T-helper 17 cell (primary cell): ENCODE results near the gene INHBC. TPM values are rescaled to one million over a fixed set of nuclear protein-coding genes. Genes with fewer than 3 reads are reported as not detected.
"Not testable (repeated sequence)": the region's sequence is repeated elsewhere in the genome, so short reads cannot be mapped to it uniquely, and the experiment has no call there.

ENCODE experiments used
- ATAC-seq: fragments of 150-1000 bp; cut with Tn5 transposase; 2 replicates; pipeline ENCODE4 v1.10.0; 2021; ENCODE audit warnings: mild to moderate bottlenecking, moderate library complexity
- DNase-seq, 3 donors: peaks; one replicate each; pipeline versions ENCODE4 v3.0.0 to v3.0.0-alpha.2; 2020 to 2021
- H3K9me3 ChIP-seq: one replicate; pipeline ENCODE4 v1.7.0; 2013; ENCODE audit warnings: low read length, mild to moderate bottlenecking; ENCODE audit not compliant: control insufficient read depth, poor library complexity, severe bottlenecking
- H3K27ac Mint-ChIP-seq: one replicate; pipeline ENCODE4 v1.8.0; 2022; ENCODE audit warnings: mild to moderate bottlenecking, moderate library complexity, mixed read lengths
- H3K27me3 Mint-ChIP-seq: one replicate; pipeline ENCODE4 v1.8.0; 2022; ENCODE audit warnings: mixed read lengths
- H3K36me3 Mint-ChIP-seq: one replicate; pipeline ENCODE4 v1.8.0; 2022; ENCODE audit warnings: low read depth, mixed read lengths
- H3K4me1 Mint-ChIP-seq: one replicate; pipeline ENCODE4 v1.8.0; 2022; ENCODE audit warnings: mild to moderate bottlenecking, mixed read lengths
- H3K4me3 Mint-ChIP-seq: one replicate; pipeline ENCODE4 v1.8.0; 2022; ENCODE audit warnings: mild to moderate bottlenecking, moderate library complexity, mixed read lengths
- total RNA-seq, 4 donors: library from RNA in 2 of 4; stranded (reverse) in 2 of 4; gene quantifications; one replicate each; pipeline ENCODE4 v1.2.3 and lab custom pipeline; 2022 to 2026

The INHBC gene, protein sequence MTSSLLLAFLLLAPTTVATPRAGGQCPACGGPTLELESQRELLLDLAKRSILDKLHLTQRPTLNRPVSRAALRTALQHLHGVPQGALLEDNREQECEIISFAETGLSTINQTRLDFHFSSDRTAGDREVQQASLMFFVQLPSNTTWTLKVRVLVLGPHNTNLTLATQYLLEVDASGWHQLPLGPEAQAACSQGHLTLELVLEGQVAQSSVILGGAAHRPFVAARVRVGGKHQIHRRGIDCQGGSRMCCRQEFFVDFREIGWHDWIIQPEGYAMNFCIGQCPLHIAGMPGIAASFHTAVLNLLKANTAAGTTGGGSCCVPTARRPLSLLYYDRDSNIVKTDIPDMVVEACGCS
- total RNA-seq: not detected
- total RNA-seq (lab: John Stamatoyannopoulos, UW): 0 to 0.23 reads per million in 2 donors

DNA sequence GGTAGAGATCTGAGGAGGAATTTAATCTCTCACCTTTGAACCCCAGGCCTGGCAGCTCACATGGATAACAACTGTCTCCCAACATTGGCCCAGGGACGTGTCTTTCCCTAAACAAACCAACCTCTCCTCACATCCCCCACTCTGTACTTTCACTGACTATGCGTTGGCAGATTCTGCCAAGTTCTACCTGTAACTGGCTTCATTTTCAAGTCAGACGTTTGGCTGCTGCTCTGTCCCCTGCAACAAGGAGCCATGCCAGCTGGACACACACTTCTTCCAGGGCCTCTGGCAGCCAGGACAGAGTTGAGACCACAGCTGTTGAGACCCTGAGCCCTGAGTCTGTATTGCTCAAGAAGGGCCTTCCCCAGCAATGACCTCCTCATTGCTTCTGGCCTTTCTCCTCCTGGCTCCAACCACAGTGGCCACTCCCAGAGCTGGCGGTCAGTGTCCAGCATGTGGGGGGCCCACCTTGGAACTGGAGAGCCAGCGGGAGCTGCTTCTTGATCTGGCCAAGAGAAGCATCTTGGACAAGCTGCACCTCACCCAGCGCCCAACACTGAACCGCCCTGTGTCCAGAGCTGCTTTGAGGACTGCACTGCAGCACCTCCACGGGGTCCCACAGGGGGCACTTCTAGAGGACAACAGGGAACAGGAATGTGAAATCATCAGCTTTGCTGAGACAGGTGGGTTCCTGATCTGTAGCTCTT, at the start of gene INHBC:
Gene INHBC (plus strand): TSS at position 268 of the 707 bp plus-strand sequence. CDS start 103 bp downstream, at position 371.
- DNase-seq (no peak), ATAC-seq (no peak)
- peaks cover 8% of the 10 kb centered on the region for H3K27me3 Mint-ChIP-seq
- peak within 1 kb of the TSS; percentile 32 for H3K27ac Mint-ChIP-seq
- no peaks in the 10 kb centered on the region for H3K9me3 ChIP-seq
- H3K4me1 Mint-ChIP-seq: peaks cover 19% of the 10 kb centered on the region
- no peaks in the 10 kb centered on the region for H3K36me3 Mint-ChIP-seq
- no peak within 1 kb of the TSS for H3K4me3 Mint-ChIP-seq

DNA sequence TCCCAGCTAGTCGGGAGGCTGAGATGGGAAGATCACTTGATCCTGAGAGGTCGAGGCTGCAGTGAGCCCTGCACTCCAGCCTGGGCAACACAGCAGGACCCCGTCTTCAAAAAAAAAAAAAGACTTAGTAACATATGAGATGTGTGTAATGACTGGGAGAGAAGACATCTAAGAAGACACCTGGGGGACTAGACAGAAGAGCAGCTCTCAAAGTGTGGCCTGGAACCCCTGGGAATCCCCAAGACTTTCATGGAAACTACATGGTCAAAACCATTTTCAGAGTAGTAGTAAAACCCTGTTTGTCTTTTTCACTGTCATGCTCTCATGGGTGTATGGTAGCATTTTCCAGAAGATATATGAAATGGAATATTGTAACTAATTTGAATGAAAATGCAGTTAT, 49.0 kb upstream of the INHBC start:
- no peaks in the 10 kb centered on the region for H3K9me3 ChIP-seq
- Mint-ChIP-seq H3K36me3 (peaks cover 4% of the 10 kb centered on the region), H3K27ac (no peak overlapping the region), H3K4me3 (no peak overlapping the region), H3K4me1 (peaks cover 4% of the 10 kb centered on the region), H3K27me3 (no peaks in the 10 kb centered on the region)
- no peak for DNase-seq
- no peak for ATAC-seq

DNA sequence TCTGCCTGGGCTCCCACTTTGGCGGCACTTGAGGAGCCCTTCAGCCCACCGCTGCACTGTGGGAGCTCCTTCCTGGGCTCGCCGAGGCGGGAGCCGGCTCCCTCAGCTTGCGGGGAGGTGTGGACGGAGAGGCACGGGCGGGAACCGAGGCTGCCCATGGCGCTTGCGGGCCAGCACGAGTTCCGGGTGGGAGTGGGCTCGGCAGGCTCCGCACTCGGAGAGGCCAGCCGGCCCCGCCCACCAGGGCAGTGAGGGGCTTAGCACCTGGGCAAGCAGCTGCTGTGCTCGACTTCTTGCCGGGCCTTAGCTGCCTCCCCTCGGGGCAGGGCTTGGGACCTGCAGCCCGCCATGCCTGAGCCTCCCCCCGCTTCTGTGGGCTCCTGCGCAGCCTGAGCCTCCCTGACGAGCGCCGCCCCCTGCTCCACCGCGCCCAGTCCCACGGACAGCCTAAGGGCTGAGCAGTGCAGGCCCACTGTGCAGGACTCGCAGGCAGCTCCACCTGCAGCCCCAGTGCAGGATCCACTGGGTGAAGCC, 48.3 kb upstream of the INHBC start:
- ATAC-seq (no peak), DNase-seq (no peak)
- Mint-ChIP-seq H3K4me1 (peaks cover 2% of the 10 kb centered on the region), H3K36me3 (peaks cover 4% of the 10 kb centered on the region), H3K27ac (no peak overlapping the region), H3K4me3 (no peak overlapping the region), H3K27me3 (no peaks in the 10 kb centered on the region)
- H3K9me3 ChIP-seq: no peaks in the 10 kb centered on the region

DNA sequence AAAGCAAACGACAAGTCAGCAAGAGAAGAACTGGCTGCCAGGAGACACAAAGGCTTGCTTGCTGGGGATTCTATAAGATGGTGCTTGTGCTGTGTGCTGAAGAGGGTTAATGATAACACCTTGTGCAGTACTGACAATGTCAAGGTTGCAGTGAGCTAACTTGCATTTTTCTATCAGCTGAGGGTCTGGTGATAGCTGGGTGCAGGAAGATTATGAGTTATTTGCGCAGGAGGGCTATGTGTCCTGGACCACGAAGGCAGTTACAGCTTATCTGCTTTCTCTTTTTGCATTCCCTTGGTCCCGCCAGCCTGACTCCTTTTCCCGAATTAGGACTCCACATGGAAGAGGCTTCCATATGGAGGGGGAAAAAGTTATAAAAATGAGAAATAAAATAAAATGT, 46.2 kb upstream of the INHBC start:
- ATAC-seq (no peak), DNase-seq (no peak)
- H3K27me3 Mint-ChIP-seq: no peaks in the 10 kb centered on the region
- peaks cover 2% of the 10 kb centered on the region for H3K4me1 Mint-ChIP-seq
- peaks cover 4% of the 10 kb centered on the region for H3K36me3 Mint-ChIP-seq
- H3K4me3 Mint-ChIP-seq: no peak overlapping the region
- no peaks in the 10 kb centered on the region for H3K9me3 ChIP-seq
- peak overlapping the region; percentile 69 for H3K27ac Mint-ChIP-seq

DNA sequence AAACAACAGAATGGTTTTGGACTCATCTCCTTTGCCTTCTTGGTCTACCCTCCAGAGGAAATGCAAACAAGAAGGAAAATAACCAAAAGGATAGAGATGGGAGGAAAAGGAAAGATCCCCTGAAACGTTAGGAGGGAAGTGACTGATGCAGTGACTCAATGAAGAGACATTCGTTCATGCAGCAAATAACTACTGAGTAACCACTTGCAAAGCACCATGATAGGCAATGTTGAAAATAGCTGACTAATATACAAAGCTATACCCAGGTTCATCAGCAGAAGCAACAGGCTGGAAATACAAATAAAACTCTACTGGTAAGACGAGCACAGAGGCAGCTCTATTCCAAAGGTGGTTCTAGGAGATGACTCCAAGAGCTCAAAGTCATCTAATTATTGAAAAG, 45.6 kb upstream of the INHBC start:
- no peaks in the 10 kb centered on the region for H3K9me3 ChIP-seq
- ATAC-seq (no peak), DNase-seq (no peak)
- H3K36me3 Mint-ChIP-seq: peaks cover 7% of the 10 kb centered on the region
- peaks cover 2% of the 10 kb centered on the region for H3K4me1 Mint-ChIP-seq
- H3K27ac Mint-ChIP-seq: peak overlapping the region; percentile 69
- H3K27me3 Mint-ChIP-seq: no peaks in the 10 kb centered on the region
- no peak overlapping the region for H3K4me3 Mint-ChIP-seq

DNA sequence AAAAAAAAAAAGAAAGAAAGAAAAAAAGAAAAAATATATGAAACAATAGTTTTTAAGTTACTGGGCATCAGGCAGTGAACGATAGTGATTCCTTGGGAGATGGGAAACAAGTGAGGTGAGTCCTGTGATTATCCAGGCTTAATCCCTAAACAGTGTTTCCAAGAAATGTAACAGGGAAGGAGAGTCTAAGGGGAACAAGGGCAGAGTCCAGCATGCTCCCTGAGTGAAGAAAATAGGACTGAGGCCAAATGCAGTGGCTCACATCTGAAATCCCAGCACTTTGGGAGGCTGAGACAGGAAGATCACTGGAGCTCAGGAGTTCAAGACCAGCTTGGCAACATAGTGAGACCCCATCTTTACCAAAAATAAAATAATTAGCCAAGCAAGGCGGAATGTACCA, 44.4 kb upstream of the INHBC start:
- Mint-ChIP-seq H3K36me3 (peaks cover 7% of the 10 kb centered on the region), H3K4me1 (peaks cover 2% of the 10 kb centered on the region), H3K27ac (no peak overlapping the region), H3K4me3 (no peak overlapping the region), H3K27me3 (no peaks in the 10 kb centered on the region)
- H3K9me3 ChIP-seq: no peaks in the 10 kb centered on the region
- no peak for DNase-seq
- no peak for ATAC-seq

DNA sequence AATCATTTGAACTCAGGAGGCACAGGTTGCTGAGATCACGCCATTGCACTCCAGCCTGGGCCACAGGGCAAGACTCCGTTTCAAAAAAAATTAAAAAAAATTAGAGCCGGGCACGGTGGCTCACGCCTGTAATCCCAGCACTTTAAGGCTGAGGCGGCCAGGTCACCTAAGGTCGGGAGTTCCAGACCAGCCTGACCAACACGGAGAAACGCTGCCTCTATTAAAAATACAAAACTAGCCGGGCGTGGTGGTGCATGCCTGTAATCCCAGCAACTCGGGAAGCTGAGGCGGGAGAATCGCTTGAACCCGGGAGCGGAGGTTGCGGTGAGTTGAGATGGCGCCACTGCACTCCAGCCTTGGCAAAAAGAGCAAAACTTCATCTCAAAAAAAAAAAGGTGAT, 39.5 kb upstream of the INHBC start:
- ATAC-seq: no peak
- no peak overlapping the region for H3K27ac Mint-ChIP-seq
- H3K4me1 Mint-ChIP-seq: peaks cover 5% of the 10 kb centered on the region

DNA sequence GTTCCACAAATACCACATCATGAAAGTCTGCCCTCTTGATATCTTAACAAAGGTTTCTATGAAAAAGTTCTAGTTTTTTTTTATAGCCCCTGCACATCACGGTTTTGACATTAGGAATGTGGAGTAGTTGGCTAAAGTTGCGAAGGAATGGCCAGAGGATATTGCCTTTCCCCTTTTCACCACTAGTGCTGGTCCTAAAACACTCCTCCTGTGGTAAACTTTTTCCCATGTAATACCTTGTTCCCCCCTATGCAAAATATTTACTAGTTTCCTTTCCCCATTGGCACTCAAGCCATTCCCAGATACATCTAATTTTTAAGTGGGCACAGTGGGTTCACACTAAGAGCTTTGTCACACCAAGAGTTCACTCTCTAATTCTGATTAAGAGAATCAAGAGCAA, 37.1 kb upstream of the INHBC start:
- DNase-seq (no peak), ATAC-seq (no peak)
- no peaks in the 10 kb centered on the region for H3K9me3 ChIP-seq
- H3K27ac Mint-ChIP-seq: no peak overlapping the region
- H3K4me1 Mint-ChIP-seq: peaks cover 5% of the 10 kb centered on the region
- H3K27me3 Mint-ChIP-seq: no peaks in the 10 kb centered on the region
- peaks cover 4% of the 10 kb centered on the region for H3K36me3 Mint-ChIP-seq
- no peak overlapping the region for H3K4me3 Mint-ChIP-seq

More for the DNA sequence above, 39.5 kb upstream of the INHBC start:
- no peak for DNase-seq
- H3K27me3 Mint-ChIP-seq: no peaks in the 10 kb centered on the region
- no peaks in the 10 kb centered on the region for H3K9me3 ChIP-seq
- no peak overlapping the region for H3K4me3 Mint-ChIP-seq
- peaks cover 4% of the 10 kb centered on the region for H3K36me3 Mint-ChIP-seq

DNA sequence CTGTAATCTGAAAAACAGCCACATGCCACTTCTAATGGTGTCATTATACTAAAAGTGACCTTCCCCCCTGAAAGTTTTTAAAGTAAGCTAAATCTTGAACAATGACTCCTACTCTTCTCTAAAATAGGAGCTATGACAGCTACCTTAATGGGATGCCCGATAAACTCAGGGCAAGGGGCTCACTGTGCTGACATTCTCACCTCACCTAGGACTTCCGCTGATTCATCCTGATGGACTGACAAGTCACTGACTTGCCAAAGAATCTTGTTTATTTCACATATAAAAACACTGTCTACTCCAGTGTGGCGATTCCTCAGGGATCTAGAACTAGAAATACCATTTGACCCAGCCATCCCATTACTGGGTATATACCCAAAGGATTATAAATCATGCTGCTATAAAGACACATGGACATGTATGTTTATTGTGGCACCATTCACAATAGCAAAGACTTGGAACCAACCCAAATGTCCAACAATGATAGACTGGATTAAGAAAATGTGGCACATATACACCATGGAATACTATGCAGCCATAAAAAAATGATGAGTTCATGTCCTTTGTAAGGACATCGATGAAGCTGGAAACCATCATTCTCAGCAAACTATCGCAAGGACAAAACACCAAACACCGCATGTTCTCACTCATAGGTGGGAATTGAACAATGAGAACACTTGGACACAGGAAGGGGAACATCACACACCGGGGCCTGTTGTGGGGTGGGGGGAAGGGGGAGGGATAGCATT, 34.7 kb upstream of the INHBC start:
- not testable (repeated sequence) for DNase-seq, H3K36me3 Mint-ChIP-seq, H3K9me3 ChIP-seq, H3K4me3 Mint-ChIP-seq, ATAC-seq, H3K4me1 Mint-ChIP-seq, H3K27me3 Mint-ChIP-seq
- H3K27ac Mint-ChIP-seq: peak overlapping the region; percentile 27

DNA sequence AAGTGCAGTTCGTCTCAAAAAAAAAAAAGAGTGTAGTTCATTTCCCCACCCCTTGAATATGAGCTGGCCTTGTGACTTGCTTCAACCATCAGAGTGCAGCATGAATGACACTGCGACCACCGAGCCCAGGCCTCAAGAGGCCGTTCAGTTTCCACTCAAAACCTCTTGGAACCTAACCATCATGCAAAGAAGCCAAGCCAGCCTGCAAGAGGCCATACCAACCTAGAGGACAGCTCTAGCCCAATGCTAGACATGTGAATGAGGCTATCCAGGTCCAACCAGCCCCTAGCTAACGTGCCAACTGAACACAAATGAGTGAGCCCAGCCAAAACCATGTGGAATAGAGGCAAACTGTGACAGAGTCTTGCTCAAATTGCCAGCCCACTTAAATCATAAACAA, 33.4 kb upstream of the INHBC start:
- H3K9me3 ChIP-seq: no peaks in the 10 kb centered on the region
- H3K4me3 Mint-ChIP-seq: no peak overlapping the region
- peaks cover 5% of the 10 kb centered on the region for H3K4me1 Mint-ChIP-seq
- ATAC-seq: no peak
- no peaks in the 10 kb centered on the region for H3K27me3 Mint-ChIP-seq
- H3K27ac Mint-ChIP-seq: peak overlapping the region; percentile 59
- H3K36me3 Mint-ChIP-seq: no peaks in the 10 kb centered on the region
- DNase-seq: no peak

DNA sequence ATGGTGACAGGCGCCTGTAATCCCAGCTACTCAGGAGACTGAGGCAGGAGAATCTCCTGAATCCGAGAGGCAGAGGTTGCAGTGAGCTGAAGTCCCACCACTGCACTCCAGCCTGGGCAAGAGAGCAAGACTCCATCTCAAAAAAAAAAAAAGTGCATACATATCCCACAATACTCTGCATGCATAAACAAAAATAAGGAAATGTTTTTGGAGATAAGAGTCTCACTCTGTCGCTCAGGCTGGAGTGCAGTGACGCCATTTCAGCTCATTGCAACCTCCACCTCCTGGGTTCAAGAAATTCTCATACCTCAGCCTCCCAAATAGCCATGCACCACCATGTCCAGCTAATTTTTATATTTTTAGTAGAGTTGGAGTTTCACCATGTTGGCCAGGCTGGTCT, 32.4 kb upstream of the INHBC start:
- not testable (repeated sequence) for ATAC-seq, DNase-seq, H3K27me3 Mint-ChIP-seq, H3K4me3 Mint-ChIP-seq, H3K36me3 Mint-ChIP-seq, H3K27ac Mint-ChIP-seq, H3K9me3 ChIP-seq, H3K4me1 Mint-ChIP-seq

DNA sequence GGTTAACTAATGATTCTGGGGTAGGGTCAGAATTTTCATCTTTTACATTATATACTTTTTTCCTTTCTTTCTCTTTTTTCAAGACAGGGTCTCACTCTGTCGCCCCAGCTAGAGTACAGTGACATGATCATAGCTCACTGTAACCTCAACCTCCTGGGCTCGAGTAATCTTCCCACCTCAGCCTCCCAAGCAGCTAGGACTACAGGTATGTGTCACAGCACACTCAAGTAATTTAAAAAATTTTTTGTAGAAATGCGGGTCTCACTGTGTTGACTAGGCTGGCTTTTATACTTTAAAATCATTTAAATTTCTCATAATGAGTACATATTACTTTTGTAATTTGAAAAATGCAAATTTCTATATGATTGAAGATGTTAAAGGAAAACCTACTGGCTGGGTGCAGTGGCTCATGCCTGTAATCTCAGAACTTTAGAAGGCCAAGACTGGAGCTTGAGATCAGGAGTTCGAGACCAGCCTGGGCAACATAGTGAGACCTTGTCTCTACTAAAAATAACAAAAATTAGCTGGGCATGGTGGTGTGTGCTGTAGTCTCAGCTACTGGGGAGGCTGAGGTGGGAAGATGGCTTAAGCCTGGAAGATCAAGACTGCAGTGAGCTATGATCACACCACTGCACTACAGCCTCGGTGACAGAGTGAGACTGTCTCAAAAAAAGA, 29.5 kb upstream of the INHBC start:
- no peaks in the 10 kb centered on the region for H3K9me3 ChIP-seq
- H3K4me1 Mint-ChIP-seq: peaks cover 6% of the 10 kb centered on the region
- H3K36me3 Mint-ChIP-seq: no peaks in the 10 kb centered on the region
- H3K27me3 Mint-ChIP-seq: no peaks in the 10 kb centered on the region
- ATAC-seq (no peak), DNase-seq (no peak)
- peak overlapping the region; percentile 74 for H3K27ac Mint-ChIP-seq
- no peak overlapping the region for H3K4me3 Mint-ChIP-seq

DNA sequence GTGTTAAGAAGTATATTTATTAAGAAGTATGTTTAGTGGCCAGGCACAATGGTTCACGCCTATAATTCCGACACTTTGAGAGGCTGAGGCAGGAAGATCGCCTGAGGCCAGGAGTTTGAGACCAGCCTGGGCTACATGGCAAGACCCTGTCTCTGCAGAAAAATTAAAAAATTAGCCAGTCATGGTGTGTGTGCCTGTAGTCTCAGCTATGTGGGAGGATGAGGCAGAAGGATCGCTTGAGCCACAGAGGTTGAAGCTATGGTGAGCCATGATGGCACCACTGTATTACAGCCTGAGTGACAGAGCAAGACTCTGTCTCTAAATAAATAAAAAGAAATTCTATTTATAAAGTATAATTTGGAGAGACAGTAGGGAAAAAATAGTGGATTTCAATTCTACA, 24.1 kb upstream of the INHBC start:
- H3K36me3 Mint-ChIP-seq: no peaks in the 10 kb centered on the region
- H3K4me3 Mint-ChIP-seq: no peak overlapping the region
- H3K9me3 ChIP-seq: no peaks in the 10 kb centered on the region
- DNase-seq: no peak
- no peak overlapping the region for H3K27ac Mint-ChIP-seq
- H3K27me3 Mint-ChIP-seq: no peaks in the 10 kb centered on the region
- H3K4me1 Mint-ChIP-seq: peaks cover 22% of the 10 kb centered on the region
- ATAC-seq: no peak
